AG04450 (cell line): ENCODE results near the gene C22orf23. TPM values are rescaled to one million over a fixed set of nuclear protein-coding genes. Genes with fewer than 3 reads are reported as not detected.
A peak's percentile ranks its signal among the peaks of the same experiment; 100 is the strongest.

Experiments
- CTCF ChIA-PET: fragments of 300-600, 350-600 bp; formaldehyde crosslinking; extraction: SDS; loops from one replicate; lab custom pipeline; 2022; ENCODE audit warnings: antibody characterized with exemption, inconsistent platforms; lab: Charles Lee
- POLR2A ChIA-PET: fragments of 350-600 bp; formaldehyde crosslinking; extraction: SDS; loops from one replicate; lab custom pipeline; 2021; ENCODE audit warnings: antibody characterized with exemption, inconsistent platforms; lab: Yijun Ruan, JAX
- DNase-seq: peaks from one replicate; pipeline ENCODE4 v3.0.0-alpha.2; 2011; ENCODE audit warnings: low read depth, low spot score
- H3K27ac ChIP-seq: one replicate; pipeline ENCODE4 v1.5.1; 2012; ENCODE audit warnings: low read depth, low read length, control low read depth
- H3K27me3 ChIP-seq: one replicate; pipeline ENCODE4 v1.6.0; 2012; ENCODE audit warnings: low read length; ENCODE audit not compliant: control insufficient read depth, insufficient read depth
- H3K4me3 ChIP-seq: 2 replicates; pipeline ENCODE4 v1.5.1; 2011; ENCODE audit warnings: mild to moderate bottlenecking, low read depth, low read length, control low read depth
- H3K9me3 ChIP-seq: 2 replicates; pipeline ENCODE4 v1.5.1; 2012; ENCODE audit warnings: low read length; ENCODE audit not compliant: control insufficient read depth, insufficient read depth
- CTCF ChIP-seq: IDR thresholded peaks from 2 replicates; pipeline ENCODE4 v1.5.1; 2011; ENCODE audit warnings: low read depth, low read length, control low read depth, inconsistent platforms
- polyA plus RNA-seq: library from polyadenylated mRNA; depleted of rRNA; stranded (reverse); fragments of >200 nt; gene quantifications from 2 replicates; pipeline ENCODE4 v1.2.3, GENCODE V29; 2011

Gene C22orf23
- polyA plus RNA-seq, 1 experiment = 0.55 TPM

GRCh38 chr22:37930952-37931440 is 22.4 kb downstream of the C22orf23 start:
- ChIA-PET POLR2A (interaction anchor here (0.7 kb wide), 1 partner anchor 899 kb away, joined by 3 read pairs; no protein-coding TSS in a partner anchor), CTCF (interaction anchor here (1.0 to 2.2 kb wide), 7 partner anchors 15 to 113 kb away, joined by 3 to 14 read pairs (median 5); partner anchors contain the start of gene MICALL1)
- no peak for DNase-seq
- no peak overlapping the region for H3K4me3 ChIP-seq
- H3K27me3 ChIP-seq = no peaks in the 10 kb centered on the region
- H3K27ac ChIP-seq = no peak overlapping the region
- TF ChIP-seq CTCF = 0 out of 2 replicates have a peak, but pooled peaks have one; percentile 22
- no peaks in the 10 kb centered on the region; the same call in 1 of the 2 replicates for H3K9me3 ChIP-seq

GRCh38 chr22:37930270-37930951 is 23.0 kb downstream of the C22orf23 start:
- no peak overlapping the region for H3K27ac ChIP-seq

GRCh38 chr22:37929390-37929789 is 24.0 kb downstream of the C22orf23 start:
- H3K27me3 ChIP-seq = no peaks in the 10 kb centered on the region
- no peak for TF ChIP-seq CTCF
- no peak for DNase-seq
- no peak overlapping the region for H3K4me3 ChIP-seq
- H3K9me3 ChIP-seq = no peaks in the 10 kb centered on the region; the same call in 1 of the 2 replicates
- ChIA-PET POLR2A (no interaction called here), CTCF (no interaction called here)
- H3K27ac ChIP-seq = no peak overlapping the region

More at GRCh38 chr22:37930270-37930951, 23.0 kb downstream of the C22orf23 start:
- ChIA-PET CTCF (interaction anchor here (1.0 to 2.2 kb wide), 7 partner anchors 15 to 113 kb away, joined by 3 to 14 read pairs (median 5); partner anchors contain the start of gene MICALL1), POLR2A (no interaction called here)
- Histone ChIP-seq H3K27me3 (no peaks in the 10 kb centered on the region), H3K4me3 (no peak overlapping the region), H3K9me3 (no peaks in the 10 kb centered on the region; the same call in 1 of the 2 replicates)
- no peak for DNase-seq
- peak; percentile 58 for TF ChIP-seq CTCF

- DNase-seq = no peak
- Histone ChIP-seq H3K27me3 (no peaks in the 10 kb centered on the region), H3K9me3 (no peaks in the 10 kb centered on the region; the same call in 1 of the 2 replicates), H3K4me3 (no peak overlapping the region), H3K27ac (no peak overlapping the region)
- CTCF ChIA-PET = no interaction called here
- TF ChIP-seq CTCF = no peak
- POLR2A ChIA-PET = no interaction called here
These were observed 25.8 kb downstream of the C22orf23 start for GRCh38 chr22:37927637-37927936.
